Embryonic facial prominence (tissue), 1 donor: ENCODE data around the gene PCDHGB7.
"Not testable (repeated sequence)": the region's sequence is repeated elsewhere in the genome, so short reads cannot be mapped to it uniquely, and the experiment has no call there.

Experiments used
- DNase-seq: peaks from one replicate; pipeline ENCODE4 v3.0.0-alpha.2; 2016; ENCODE audit errors: extremely low spot score

The PCDHGB7 gene

DNA sequence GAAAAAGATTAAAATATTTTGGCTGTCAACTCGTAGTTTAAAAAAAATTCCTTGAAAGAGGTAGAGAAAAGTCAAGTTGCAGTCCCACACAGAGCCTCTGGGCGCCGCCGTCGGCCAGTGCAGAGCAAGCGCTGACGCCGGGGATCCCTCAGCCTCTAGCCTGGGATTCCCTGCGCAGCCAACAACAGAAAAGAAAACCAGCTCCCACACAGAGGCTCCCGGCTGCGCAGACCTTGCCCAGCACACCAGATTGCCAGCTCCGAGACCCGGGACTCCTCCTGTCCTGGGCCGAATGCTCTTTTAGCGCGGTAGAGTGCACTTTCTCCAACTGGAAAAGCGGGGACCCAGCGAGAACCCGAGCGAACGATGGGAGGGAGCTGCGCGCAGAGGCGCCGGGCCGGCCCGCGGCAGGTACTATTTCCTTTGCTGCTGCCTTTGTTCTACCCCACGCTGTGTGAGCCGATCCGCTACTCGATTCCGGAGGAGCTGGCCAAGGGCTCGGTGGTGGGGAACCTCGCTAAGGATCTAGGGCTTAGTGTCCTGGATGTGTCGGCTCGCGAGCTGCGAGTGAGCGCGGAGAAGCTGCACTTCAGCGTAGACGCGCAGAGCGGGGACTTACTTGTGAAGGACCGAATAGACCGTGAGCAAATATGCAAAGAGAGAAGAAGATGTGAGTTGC, at the start of gene PCDHGB7:
PCDHGB7 (plus strand) TSS at position 184 of the 679 bp plus-strand sequence; CDS start at position 367, 183 bp downstream.
- not testable (repeated sequence) for DNase-seq

DNA sequence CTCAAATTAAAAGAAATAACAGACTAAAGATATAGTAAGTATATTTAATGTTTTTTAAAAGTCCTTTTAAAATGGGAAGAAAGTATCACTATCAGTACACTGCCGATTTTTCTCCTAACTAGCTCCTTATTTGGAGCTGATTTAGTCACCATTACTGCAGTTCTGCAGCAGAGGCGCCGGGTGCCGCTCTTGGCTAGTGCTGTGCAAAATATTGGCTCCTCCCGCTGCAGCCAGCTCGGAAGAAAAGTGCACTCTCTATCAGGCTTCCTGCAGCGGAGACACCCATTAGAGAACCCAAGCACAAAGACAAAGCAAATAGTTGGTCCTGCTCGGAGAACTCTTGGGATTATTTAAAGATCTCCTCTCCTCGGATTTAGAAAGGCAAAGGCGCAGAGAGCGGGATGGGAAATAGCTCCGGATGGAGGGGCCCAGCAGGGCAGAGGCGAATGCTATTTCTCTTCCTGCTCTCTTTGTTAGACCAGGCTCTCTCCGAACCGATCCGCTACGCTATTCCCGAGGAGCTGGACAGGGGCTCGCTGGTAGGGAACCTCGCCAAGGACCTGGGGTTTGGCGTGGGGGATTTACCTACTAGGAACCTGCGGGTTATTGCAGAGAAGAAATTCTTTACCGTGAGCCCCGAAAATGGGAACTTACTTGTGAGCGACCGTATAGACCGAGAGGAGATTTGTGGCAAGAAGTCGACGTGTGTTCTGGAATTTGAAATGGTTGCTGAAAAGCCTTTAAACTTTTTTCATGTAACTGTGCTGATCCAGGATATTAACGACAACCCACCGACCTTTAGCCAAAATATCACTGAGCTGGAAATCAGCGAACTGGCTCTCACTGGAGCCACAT, 47.3 kb upstream of the PCDHGB7 start, which contains the start of gene PCDHGB3:
PCDHGB3 (plus strand) TSS at position 249 of the 855 bp plus-strand sequence; CDS start at position 402, 153 bp downstream.
- DNase-seq = no peak

GRCh38 chr5:141371572-141372475, 45.7 kb upstream of the PCDHGB7 start:
- no peak for DNase-seq

- DNase-seq = no peak
Measured at GRCh38 chr5:141373673-141374317, 43.7 kb upstream of the PCDHGB7 start, which contains the start of gene PCDHGA6. TSS of gene PCDHGA6 (plus strand) at chr5:141373891. CDS start at chr5:141374084, 193 bp downstream.

DNA sequence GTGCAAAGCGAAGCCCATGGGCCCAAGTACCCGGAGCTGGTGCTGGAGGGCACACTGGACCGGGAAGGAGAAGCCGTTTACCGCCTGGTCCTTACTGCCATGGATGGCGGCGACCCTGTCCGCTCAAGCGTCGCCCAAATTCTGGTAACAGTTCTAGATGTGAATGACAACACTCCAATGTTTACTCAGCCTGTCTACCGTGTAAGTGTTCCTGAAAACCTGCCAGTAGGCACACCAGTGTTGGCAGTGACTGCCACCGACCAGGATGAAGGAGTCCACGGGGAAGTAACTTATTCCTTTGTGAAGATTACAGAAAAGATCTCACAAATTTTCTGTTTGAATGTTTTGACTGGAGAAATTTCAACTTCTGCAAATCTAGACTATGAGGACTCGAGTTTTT, 42.9 kb upstream of the PCDHGB7 start:
- DNase-seq = no peak

DNA sequence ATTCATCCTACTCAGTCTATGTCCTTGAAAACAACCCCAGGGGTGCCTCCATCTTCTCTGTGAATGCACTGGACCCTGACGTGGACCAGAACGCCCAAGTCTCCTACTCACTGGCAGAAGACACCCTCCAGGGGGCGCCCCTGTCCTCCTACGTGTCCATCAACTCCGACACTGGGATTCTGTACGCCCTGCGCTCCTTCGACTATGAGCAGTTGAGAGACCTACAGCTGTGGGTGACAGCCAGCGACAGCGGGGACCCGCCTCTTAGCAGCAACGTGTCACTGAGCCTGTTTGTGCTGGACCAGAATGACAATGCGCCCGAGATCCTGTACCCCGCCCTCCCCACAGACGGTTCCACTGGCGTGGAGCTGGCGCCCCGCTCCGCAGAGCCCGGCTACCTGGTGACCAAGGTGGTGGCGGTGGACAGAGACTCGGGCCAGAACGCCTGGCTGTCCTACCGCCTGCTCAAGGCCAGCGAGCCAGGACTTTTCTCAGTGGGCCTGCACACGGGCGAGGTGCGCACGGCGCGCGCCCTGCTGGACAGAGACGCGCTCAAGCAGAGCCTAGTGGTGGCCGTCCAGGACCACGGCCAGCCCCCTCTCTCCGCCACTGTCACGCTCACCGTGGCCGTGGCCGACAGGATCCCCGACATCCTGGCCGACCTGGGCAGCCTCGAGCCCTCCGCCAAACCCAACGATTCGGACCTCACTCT, 41.9 kb upstream of the PCDHGB7 start:
- not testable (repeated sequence) for DNase-seq

- no peak for DNase-seq
Measured at GRCh38 chr5:141382469-141383294, 34.8 kb upstream of the PCDHGB7 start, which contains the start of gene PCDHGA7. TSS of gene PCDHGA7 (plus strand) at chr5:141382742. CDS start at chr5:141382900, 158 bp downstream.

- no peak for DNase-seq
Measured at GRCh38 chr5:141383345-141383744, 34.1 kb upstream of the PCDHGB7 start.

GRCh38 chr5:141384471-141385267, 32.8 kb upstream of the PCDHGB7 start:
- no peak for DNase-seq

DNA sequence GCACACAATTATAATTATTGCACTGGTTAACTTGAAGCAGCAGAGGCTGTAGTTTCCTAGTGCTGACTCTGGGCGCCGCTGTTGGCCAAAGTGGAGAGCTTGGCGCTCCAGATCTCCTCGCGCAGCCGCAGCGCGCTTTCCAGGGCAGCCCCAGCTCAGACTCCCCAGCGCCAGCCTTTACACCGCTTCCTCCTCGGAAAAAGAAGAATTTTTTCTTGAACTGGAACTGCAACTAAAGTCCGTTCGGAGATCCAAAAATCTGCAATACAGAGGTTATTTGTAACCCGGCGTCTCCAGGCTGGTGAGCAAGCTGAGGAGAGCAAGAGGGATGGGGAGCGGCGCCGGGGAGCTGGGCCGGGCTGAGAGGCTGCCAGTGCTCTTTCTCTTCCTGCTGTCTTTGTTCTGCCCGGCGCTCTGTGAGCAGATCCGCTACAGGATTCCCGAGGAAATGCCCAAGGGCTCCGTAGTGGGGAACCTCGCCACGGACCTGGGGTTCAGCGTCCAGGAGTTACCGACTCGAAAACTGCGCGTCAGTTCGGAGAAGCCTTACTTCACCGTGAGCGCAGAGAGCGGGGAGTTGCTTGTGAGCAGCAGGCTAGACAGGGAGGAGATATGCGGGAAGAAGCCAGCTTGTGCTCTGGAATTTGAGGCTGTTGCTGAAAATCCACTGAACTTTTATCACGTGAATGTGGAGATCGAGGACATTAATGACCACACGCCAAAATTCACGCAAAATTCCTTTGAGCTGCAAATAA, 29.7 kb upstream of the PCDHGB7 start, which contains the start of gene PCDHGB4:
PCDHGB4 (plus strand) TSS at position 142 of the 755 bp plus-strand sequence; CDS start at position 329, 187 bp downstream.
- DNase-seq = not testable (repeated sequence)

- DNase-seq = no peak
Measured at GRCh38 chr5:141388661-141389060, 28.8 kb upstream of the PCDHGB7 start.

DNA sequence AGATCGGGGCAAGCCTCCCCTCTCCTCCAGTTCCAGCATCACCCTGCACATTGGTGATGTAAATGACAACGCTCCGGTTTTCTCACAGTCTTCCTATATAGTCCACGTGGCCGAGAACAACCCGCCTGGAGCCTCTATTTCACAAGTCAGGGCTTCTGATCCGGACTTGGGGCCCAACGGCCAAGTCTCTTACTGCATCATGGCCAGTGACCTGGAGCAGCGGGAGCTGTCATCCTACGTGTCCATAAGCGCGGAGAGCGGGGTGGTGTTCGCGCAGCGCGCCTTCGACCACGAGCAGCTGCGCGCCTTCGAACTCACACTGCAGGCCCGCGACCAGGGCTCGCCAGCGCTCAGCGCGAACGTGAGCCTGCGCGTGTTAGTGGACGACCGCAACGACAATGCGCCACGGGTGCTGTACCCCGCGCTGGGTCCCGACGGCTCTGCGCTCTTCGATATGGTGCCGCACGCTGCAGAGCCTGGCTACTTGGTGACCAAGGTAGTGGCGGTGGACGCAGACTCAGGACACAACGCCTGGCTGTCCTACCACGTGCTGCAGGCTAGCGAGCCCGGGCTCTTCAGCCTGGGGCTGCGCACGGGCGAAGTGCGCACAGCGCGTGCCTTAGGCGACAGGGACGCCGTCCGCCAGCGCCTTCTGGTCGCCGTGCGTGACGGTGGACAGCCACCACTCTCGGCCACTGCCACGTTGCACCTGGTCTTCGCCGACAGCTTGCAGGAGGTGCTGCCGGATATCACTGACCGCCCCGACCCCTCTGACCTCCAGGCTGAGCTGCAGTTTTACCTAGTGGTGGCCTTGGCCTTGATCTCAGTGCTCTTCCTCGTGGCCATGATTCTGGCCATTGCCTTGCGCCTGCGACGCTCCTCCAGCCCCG, 28.1 kb upstream of the PCDHGB7 start:
- no peak for DNase-seq

GRCh38 chr5:141392429-141393198, 24.9 kb upstream of the PCDHGB7 start, which contains the start of gene PCDHGA8:
TSS of gene PCDHGA8 (plus strand) at chr5:141392633. CDS start at chr5:141392814, 181 bp downstream.
- DNase-seq = no peak

DNA sequence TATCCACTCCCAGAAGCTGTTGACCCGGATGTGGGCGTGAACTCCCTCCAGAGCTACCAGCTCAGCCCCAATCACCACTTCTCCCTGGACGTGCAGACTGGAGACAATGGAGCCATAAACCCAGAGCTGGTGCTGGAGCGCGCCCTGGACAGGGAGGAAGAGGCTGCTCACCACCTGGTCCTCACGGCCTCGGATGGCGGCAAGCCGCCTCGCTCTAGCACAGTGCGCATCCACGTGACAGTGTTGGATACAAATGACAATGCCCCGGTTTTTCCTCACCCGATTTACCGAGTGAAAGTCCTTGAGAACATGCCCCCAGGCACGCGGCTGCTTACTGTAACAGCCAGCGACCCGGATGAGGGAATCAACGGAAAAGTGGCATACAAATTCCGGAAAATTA, 24.2 kb upstream of the PCDHGB7 start:
- no peak for DNase-seq

DNA sequence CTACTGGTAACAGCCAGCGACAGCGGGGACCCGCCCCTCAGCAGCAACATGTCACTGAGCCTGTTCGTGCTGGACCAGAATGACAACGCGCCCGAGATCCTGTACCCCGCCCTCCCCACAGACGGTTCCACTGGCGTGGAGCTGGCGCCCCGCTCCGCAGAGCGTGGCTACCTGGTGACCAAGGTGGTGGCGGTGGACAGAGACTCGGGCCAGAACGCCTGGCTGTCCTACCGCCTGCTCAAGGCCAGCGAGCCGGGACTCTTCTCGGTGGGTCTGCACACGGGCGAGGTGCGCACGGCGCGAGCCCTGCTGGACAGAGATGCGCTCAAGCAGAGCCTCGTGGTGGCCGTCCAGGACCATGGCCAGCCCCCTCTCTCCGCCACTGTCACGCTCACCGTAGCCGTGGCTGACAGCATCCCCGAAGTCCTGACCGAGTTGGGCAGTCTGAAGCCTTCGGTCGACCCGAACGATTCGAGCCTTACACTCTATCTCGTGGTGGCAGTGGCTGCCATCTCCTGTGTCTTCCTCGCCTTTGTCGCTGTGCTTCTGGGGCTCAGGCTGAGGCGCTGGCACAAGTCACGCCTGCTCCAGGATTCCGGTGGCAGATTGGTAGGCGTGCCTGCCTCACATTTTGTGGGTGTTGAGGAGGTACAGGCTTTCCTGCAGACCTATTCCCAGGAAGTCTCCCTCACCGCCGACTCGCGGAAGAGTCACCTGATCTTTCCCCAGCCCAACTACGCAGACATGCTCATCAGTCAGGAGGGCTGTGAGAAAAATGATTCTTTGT, 22.9 kb upstream of the PCDHGB7 start:
- DNase-seq = not testable (repeated sequence)
